Duodenal mucosa (tissue), 2 donors: ENCODE results near the gene LCE3C.

Experiments
- H3K27ac ChIP-seq: one replicate; pipeline ENCODE4 v1.7.0; 2013; ENCODE audit warnings: low read depth, low read length
- H3K27me3 ChIP-seq, 2 donors: one replicate each; pipeline ENCODE4 v1.7.0; 2013; ENCODE audit warnings: low read length in 2 of 2, control low read depth in 1 of 2; ENCODE audit not compliant: insufficient read depth in 2 of 2, control insufficient read depth in 1 of 2
- H3K36me3 ChIP-seq, 2 donors: one replicate each; pipeline ENCODE4 v1.7.0; 2013; ENCODE audit warnings: low read length in 2 of 2, control low read depth in 1 of 2; ENCODE audit not compliant: insufficient read depth in 2 of 2, control insufficient read depth in 1 of 2
- H3K4me1 ChIP-seq, 2 donors: one replicate each; pipeline ENCODE4 v1.7.0; 2013; ENCODE audit warnings: low read length in 2 of 2, control low read depth in 1 of 2; ENCODE audit not compliant: insufficient read depth in 2 of 2, control insufficient read depth in 1 of 2
- H3K4me3 ChIP-seq, 2 donors: one replicate each; pipeline ENCODE4 v1.7.0; 2013; ENCODE audit warnings: low read length in 2 of 2, low read depth in 1 of 2
- H3K9ac ChIP-seq, 2 donors: one replicate each; pipeline ENCODE4 v1.7.0; 2013; ENCODE audit warnings: low read length in 2 of 2, low read depth in 1 of 2
- H3K9me3 ChIP-seq, 2 donors: one replicate each; pipeline ENCODE4 v1.7.0; 2013; ENCODE audit warnings: low read length in 2 of 2, control low read depth in 1 of 2; ENCODE audit not compliant: control insufficient read depth in 1 of 2

LCE3C gene

GRCh38 chr1:152613511-152613910 lies 13.5 kb downstream of the LCE3C start, which contains the start of gene LCE3B:
TSS of gene LCE3B (plus strand) at chr1:152613811. CDS start at chr1:152613811, 0 bp downstream.
- Histone ChIP-seq H3K36me3 (no peaks in the 10 kb centered on the region), H3K9ac (no peak within 1 kb of the TSS), H3K27me3 (no peaks in the 10 kb centered on the region), H3K9me3 (peaks cover 3% of the 10 kb centered on the region in 2 donors), H3K4me1 (no peaks in the 10 kb centered on the region), H3K4me3 (no peak within 1 kb of the TSS), H3K27ac (no peak within 1 kb of the TSS)

- no peak overlapping the region for H3K27ac ChIP-seq
- H3K36me3 ChIP-seq: no peaks in the 10 kb centered on the region
- no peaks in the 10 kb centered on the region for H3K4me1 ChIP-seq
- no peak overlapping the region for H3K4me3 ChIP-seq
- H3K9ac ChIP-seq: no peak overlapping the region
- no peaks in the 10 kb centered on the region for H3K27me3 ChIP-seq
- peaks cover 4 to 17% of the 10 kb centered on the region in 2 donors for H3K9me3 ChIP-seq
These were observed 22.0 kb downstream of the LCE3C start for GRCh38 chr1:152621993-152622392.

- no peaks in the 10 kb centered on the region for H3K36me3 ChIP-seq
- no peak within 1 kb of the TSS for H3K4me3 ChIP-seq
- H3K4me1 ChIP-seq: no peaks in the 10 kb centered on the region
- H3K9ac ChIP-seq: no peak within 1 kb of the TSS
- H3K9me3 ChIP-seq: peaks cover 4 to 17% of the 10 kb centered on the region in 2 donors
- no peaks in the 10 kb centered on the region for H3K27me3 ChIP-seq
- H3K27ac ChIP-seq: no peak within 1 kb of the TSS
These were observed 22.8 kb downstream of the LCE3C start, which contains the start of gene LCE3A for GRCh38 chr1:152622803-152623202. TSS of gene LCE3A (minus strand) at chr1:152623103. CDS start at chr1:152623103, 0 bp downstream.

GRCh38 chr1:152623203-152623844 lies 23.3 kb downstream of the LCE3C start:
- H3K4me3 ChIP-seq: no peak overlapping the region
- no peak overlapping the region for H3K9ac ChIP-seq
- H3K27ac ChIP-seq: no peak overlapping the region
- H3K27me3 ChIP-seq: no peaks in the 10 kb centered on the region
- H3K36me3 ChIP-seq: no peaks in the 10 kb centered on the region
- no peaks in the 10 kb centered on the region for H3K4me1 ChIP-seq
- peaks cover 3 to 16% of the 10 kb centered on the region in 2 donors for H3K9me3 ChIP-seq

GRCh38 chr1:152626744-152627143 lies 26.7 kb downstream of the LCE3C start:
- Histone ChIP-seq H3K9ac (no peak overlapping the region), H3K4me3 (no peak overlapping the region), H3K4me1 (no peaks in the 10 kb centered on the region), H3K9me3 (no peaks in the 10 kb centered on the region), H3K27me3 (no peaks in the 10 kb centered on the region), H3K36me3 (no peaks in the 10 kb centered on the region), H3K27ac (no peak overlapping the region)

GRCh38 chr1:152630596-152630995 lies 30.6 kb downstream of the LCE3C start:
- Histone ChIP-seq H3K9ac (no peak overlapping the region), H3K4me1 (no peaks in the 10 kb centered on the region), H3K27me3 (no peaks in the 10 kb centered on the region), H3K9me3 (no peaks in the 10 kb centered on the region), H3K27ac (no peak overlapping the region), H3K4me3 (no peak overlapping the region), H3K36me3 (no peaks in the 10 kb centered on the region)

- Histone ChIP-seq H3K27ac (no peak overlapping the region), H3K9me3 (peaks cover 0 to 3% of the 10 kb centered on the region in 2 donors), H3K27me3 (no peaks in the 10 kb centered on the region), H3K36me3 (no peaks in the 10 kb centered on the region), H3K9ac (no peak overlapping the region), H3K4me1 (no peaks in the 10 kb centered on the region), H3K4me3 (no peak overlapping the region)
These were observed 40.3 kb downstream of the LCE3C start for GRCh38 chr1:152640351-152640750.

GRCh38 chr1:152643945-152644344 lies 43.9 kb downstream of the LCE3C start:
- H3K9me3 ChIP-seq: no peaks in the 10 kb centered on the region
- H3K36me3 ChIP-seq: no peaks in the 10 kb centered on the region
- no peaks in the 10 kb centered on the region for H3K4me1 ChIP-seq
- H3K9ac ChIP-seq: no peak overlapping the region
- no peak overlapping the region for H3K27ac ChIP-seq
- no peaks in the 10 kb centered on the region for H3K27me3 ChIP-seq
- no peak overlapping the region for H3K4me3 ChIP-seq

- Histone ChIP-seq H3K36me3 (no peaks in the 10 kb centered on the region), H3K27ac (no peak overlapping the region), H3K4me3 (no peak overlapping the region)
These were observed 45.1 kb downstream of the LCE3C start for GRCh38 chr1:152645146-152645545.

GRCh38 chr1:152646656-152647055 lies 46.6 kb downstream of the LCE3C start:
- Histone ChIP-seq H3K9me3 (no peaks in the 10 kb centered on the region), H3K4me3 (no peak overlapping the region), H3K27ac (no peak overlapping the region), H3K9ac (no peak overlapping the region), H3K4me1 (no peaks in the 10 kb centered on the region), H3K36me3 (no peaks in the 10 kb centered on the region), H3K27me3 (no peaks in the 10 kb centered on the region)

More at GRCh38 chr1:152645146-152645545, 45.1 kb downstream of the LCE3C start:
- no peaks in the 10 kb centered on the region for H3K27me3 ChIP-seq
- no peaks in the 10 kb centered on the region for H3K9me3 ChIP-seq
- no peaks in the 10 kb centered on the region for H3K4me1 ChIP-seq
- H3K9ac ChIP-seq: no peak overlapping the region
